K562 (cell line): ENCODE data around the gene PTH1R. TPM values are rescaled to one million over a fixed set of nuclear protein-coding genes. Genes with fewer than 3 reads are reported as not detected.

Source experiments
- CTBP1 ChIP-seq: fragments of 450-650 bp; IDR thresholded peaks from 2 replicates; pipeline ENCODE4 v1.6.1; 2016; ENCODE audit warnings: borderline replicate concordance
- PTRF ChIP-seq: fragments of 450-650 bp; IDR thresholded peaks from 2 replicates; pipeline ENCODE4 v1.6.1; 2016; ENCODE audit warnings: mild to moderate bottlenecking, missing genetic modification characterization, missing compliant biosample characterization
- RFX1 ChIP-seq: fragments of 450-650 bp; IDR thresholded peaks from 2 replicates; pipeline ENCODE4 v1.6.1; 2016; ENCODE audit warnings: mild to moderate bottlenecking, moderate library complexity
- TBP ChIP-seq: optimal IDR thresholded peaks from 2 replicates; pipeline ENCODE3; 2011; ENCODE audit warnings: low read depth, low read length, improper control_type of control experiment
- ZBTB1 ChIP-seq: sonication (generic); formaldehyde crosslinking; IDR thresholded peaks from 2 replicates; pipeline ENCODE4 v1.8.1; 2023; ENCODE audit warnings: missing genetic modification reagents, low read depth, mild to moderate bottlenecking, borderline replicate concordance
- ZBTB17 ChIP-seq: fragments of 450-650 bp; formaldehyde crosslinking; IDR thresholded peaks from 2 replicates; pipeline ENCODE4 v1.4.0; 2020; ENCODE audit warnings: mild to moderate bottlenecking
- ZNF232 ChIP-seq: sonication (generic); formaldehyde crosslinking; IDR thresholded peaks from 2 replicates; pipeline ENCODE4 v1.8.0; 2022; ENCODE audit warnings: mild to moderate bottlenecking, missing genetic modification reagents
- polyA plus RNA-seq, 8 experiments: library from polyadenylated mRNA; depleted of rRNA in 4 of 8; stranded (reverse) in 5 of 8; unstranded in 3 of 8; fragments of >200 nt; fragmentation: Nextera tagmentation in 2 of 8; fragmentation: Illumina TruSeq in 1 of 8; extraction: Ambion mirVana in 2 of 8; extraction: Trizol in 1 of 8; gene quantifications; 2 replicates each; pipeline versions ENCODE4 v1.2.1 to v1.2.3, GENCODE V29; 2011 to 2014; ENCODE audit warnings: inconsistent platforms in 1 of 8, missing spikeins in 1 of 8
- total RNA-seq, 7 experiments: library from RNA; depleted of rRNA in 6 of 7; stranded (reverse); fragments of >200 nt in 6 of 7; fragmentation: Illumina TruSeq in 2 of 7; extraction: Trizol in 2 of 7; gene quantifications; 2 replicates each; pipeline versions ENCODE4 v1.2.1 to v1.2.3, GENCODE V29; 2011 to 2021; ENCODE audit warnings: low replicate concordance in 1 of 7
- TF ChIP-seq, protein P1 (sequence below): IDR thresholded peaks from 2 replicates; pipeline ENCODE4 v1.6.1; 2014; ENCODE audit warnings: antibody characterized with exemption
- TF ChIP-seq, protein P2 (sequence below): fragments of 250-450 bp; sonication (Bioruptor Pico); IDR thresholded peaks from 2 replicates; pipeline ENCODE4 v1.4.0; 2020; ENCODE audit warnings: borderline replicate concordance
- TF ChIP-seq, protein P3 (sequence below): fragments of 200-600 bp; sonication (generic); IDR thresholded peaks from one replicate; pipeline ENCODE4 v1.6.1; 2012; ENCODE audit warnings: mild to moderate bottlenecking, low read depth, low read length, inconsistent platforms

The PTH1R gene
- total and polyA plus RNA-seq, 9 of the 15 experiments (the other 6 are each of a cell fraction or from before 2014, with no cell fraction given), result not detected

DNA sequence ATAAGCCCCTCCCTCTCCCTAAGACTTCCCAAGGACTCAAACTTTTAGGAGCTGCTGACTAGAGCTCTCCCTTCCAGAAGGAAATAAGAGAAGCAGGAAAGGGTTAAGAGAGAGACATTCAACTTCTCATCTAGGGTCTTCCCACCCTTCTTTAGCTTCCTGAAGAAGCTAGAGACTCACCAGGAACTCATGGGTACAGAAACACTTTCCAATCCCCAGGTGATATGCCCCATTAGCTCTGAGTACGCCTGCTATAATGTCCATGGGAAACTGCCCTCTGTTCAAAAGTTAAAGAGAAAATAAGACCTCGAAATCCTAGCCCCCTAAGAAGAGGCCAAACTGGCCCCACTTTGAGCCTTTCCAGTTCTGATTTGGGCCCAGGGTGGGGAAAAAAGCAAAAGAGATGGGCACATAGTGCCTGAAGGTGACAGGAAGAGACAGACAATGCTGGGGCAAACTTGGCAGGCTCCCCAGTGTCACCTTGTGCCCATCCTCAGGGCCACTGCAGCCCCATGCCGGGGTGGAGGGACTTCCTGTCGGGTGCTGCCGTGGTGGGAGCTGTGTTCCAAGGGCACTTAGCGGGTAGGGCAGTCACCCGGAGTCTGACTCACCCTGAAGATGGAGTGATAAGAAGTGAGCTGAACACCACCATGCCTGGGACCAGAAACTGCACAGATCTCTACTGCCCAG, 69.5 kb downstream of the PTH1R start (continued):
- no peak for TF ChIP-seq PTRF
- TF ChIP-seq TBP, result no peak
- no peak for TF ChIP-seq CTBP1
- no peak for TF ChIP-seq ZBTB1 (CRISPR knock-in tag)
- peak; percentile 68; the same call in 1 of the 2 replicates for TF ChIP-seq ZBTB17
- TF ChIP-seq ZNF232 (CRISPR knock-in tag), result no peak
- TF ChIP-seq, protein P1, sequence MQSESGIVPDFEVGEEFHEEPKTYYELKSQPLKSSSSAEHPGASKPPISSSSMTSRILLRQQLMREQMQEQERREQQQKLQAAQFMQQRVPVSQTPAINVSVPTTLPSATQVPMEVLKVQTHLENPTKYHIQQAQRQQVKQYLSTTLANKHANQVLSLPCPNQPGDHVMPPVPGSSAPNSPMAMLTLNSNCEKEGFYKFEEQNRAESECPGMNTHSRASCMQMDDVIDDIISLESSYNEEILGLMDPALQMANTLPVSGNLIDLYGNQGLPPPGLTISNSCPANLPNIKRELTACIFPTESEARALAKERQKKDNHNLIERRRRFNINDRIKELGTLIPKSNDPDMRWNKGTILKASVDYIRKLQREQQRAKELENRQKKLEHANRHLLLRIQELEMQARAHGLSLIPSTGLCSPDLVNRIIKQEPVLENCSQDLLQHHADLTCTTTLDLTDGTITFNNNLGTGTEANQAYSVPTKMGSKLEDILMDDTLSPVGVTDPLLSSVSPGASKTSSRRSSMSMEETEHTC, result no peak
- TF ChIP-seq RFX1, result no peak
- TF ChIP-seq, protein P2, sequence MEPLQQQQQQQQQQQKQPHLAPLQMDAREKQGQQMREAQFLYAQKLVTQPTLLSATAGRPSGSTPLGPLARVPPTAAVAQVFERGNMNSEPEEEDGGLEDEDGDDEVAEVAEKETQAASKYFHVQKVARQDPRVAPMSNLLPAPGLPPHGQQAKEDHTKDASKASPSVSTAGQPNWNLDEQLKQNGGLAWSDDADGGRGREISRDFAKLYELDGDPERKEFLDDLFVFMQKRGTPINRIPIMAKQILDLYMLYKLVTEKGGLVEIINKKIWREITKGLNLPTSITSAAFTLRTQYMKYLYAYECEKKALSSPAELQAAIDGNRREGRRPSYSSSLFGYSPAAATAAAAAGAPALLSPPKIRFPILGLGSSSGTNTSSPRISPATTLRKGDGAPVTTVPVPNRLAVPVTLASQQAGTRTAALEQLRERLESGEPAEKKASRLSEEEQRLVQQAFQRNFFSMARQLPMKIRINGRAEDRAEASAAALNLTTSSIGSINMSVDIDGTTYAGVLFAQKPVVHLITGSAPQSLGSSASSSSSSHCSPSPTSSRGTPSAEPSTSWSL (CRISPR knock-in tag), result no peak
- TF ChIP-seq, protein P3, sequence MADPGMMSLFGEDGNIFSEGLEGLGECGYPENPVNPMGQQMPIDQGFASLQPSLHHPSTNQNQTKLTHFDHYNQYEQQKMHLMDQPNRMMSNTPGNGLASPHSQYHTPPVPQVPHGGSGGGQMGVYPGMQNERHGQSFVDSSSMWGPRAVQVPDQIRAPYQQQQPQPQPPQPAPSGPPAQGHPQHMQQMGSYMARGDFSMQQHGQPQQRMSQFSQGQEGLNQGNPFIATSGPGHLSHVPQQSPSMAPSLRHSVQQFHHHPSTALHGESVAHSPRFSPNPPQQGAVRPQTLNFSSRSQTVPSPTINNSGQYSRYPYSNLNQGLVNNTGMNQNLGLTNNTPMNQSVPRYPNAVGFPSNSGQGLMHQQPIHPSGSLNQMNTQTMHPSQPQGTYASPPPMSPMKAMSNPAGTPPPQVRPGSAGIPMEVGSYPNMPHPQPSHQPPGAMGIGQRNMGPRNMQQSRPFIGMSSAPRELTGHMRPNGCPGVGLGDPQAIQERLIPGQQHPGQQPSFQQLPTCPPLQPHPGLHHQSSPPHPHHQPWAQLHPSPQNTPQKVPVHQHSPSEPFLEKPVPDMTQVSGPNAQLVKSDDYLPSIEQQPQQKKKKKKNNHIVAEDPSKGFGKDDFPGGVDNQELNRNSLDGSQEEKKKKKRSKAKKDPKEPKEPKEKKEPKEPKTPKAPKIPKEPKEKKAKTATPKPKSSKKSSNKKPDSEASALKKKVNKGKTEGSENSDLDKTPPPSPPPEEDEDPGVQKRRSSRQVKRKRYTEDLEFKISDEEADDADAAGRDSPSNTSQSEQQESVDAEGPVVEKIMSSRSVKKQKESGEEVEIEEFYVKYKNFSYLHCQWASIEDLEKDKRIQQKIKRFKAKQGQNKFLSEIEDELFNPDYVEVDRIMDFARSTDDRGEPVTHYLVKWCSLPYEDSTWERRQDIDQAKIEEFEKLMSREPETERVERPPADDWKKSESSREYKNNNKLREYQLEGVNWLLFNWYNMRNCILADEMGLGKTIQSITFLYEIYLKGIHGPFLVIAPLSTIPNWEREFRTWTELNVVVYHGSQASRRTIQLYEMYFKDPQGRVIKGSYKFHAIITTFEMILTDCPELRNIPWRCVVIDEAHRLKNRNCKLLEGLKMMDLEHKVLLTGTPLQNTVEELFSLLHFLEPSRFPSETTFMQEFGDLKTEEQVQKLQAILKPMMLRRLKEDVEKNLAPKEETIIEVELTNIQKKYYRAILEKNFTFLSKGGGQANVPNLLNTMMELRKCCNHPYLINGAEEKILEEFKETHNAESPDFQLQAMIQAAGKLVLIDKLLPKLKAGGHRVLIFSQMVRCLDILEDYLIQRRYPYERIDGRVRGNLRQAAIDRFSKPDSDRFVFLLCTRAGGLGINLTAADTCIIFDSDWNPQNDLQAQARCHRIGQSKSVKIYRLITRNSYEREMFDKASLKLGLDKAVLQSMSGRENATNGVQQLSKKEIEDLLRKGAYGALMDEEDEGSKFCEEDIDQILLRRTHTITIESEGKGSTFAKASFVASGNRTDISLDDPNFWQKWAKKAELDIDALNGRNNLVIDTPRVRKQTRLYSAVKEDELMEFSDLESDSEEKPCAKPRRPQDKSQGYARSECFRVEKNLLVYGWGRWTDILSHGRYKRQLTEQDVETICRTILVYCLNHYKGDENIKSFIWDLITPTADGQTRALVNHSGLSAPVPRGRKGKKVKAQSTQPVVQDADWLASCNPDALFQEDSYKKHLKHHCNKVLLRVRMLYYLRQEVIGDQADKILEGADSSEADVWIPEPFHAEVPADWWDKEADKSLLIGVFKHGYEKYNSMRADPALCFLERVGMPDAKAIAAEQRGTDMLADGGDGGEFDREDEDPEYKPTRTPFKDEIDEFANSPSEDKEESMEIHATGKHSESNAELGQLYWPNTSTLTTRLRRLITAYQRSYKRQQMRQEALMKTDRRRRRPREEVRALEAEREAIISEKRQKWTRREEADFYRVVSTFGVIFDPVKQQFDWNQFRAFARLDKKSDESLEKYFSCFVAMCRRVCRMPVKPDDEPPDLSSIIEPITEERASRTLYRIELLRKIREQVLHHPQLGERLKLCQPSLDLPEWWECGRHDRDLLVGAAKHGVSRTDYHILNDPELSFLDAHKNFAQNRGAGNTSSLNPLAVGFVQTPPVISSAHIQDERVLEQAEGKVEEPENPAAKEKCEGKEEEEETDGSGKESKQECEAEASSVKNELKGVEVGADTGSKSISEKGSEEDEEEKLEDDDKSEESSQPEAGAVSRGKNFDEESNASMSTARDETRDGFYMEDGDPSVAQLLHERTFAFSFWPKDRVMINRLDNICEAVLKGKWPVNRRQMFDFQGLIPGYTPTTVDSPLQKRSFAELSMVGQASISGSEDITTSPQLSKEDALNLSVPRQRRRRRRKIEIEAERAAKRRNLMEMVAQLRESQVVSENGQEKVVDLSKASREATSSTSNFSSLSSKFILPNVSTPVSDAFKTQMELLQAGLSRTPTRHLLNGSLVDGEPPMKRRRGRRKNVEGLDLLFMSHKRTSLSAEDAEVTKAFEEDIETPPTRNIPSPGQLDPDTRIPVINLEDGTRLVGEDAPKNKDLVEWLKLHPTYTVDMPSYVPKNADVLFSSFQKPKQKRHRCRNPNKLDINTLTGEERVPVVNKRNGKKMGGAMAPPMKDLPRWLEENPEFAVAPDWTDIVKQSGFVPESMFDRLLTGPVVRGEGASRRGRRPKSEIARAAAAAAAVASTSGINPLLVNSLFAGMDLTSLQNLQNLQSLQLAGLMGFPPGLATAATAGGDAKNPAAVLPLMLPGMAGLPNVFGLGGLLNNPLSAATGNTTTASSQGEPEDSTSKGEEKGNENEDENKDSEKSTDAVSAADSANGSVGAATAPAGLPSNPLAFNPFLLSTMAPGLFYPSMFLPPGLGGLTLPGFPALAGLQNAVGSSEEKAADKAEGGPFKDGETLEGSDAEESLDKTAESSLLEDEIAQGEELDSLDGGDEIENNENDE, result no peak
